ENCODE measurements around the gene CSTPP1. TPM values are rescaled to one million over a fixed set of nuclear protein-coding genes. Genes with fewer than 3 reads are reported as not detected.

Gene CSTPP1
- total and polyA plus RNA-seq, 2 donors (not counting 3 experiments of a cell fraction or from before 2014, with no cell fraction given): 25.9 to 38.2 TPM

- dilution Hi-C loops (cut with MboI; ENCODE audit: extremely low pct_ligation_motif_present, low sequenced_read_pairs) (no loop called here), intact Hi-C loops (cut with micrococcal nuclease) (no loop called here)
- no peak overlapping the region for H3K4me2 ChIP-seq (ENCODE audit: insufficient read depth, low read length)
- no peak overlapping the region for H3K4me3 ChIP-seq (replicated peaks in 1 of 3; ENCODE audit: insufficient read depth in 1 of 3, low read depth in 1 of 3, low read length in 3 of 3)
- H3K4me1 ChIP-seq (ENCODE audit: control insufficient read depth, extremely low read depth, insufficient read depth, low read length): no peaks in the 10 kb centered on the region
- TF ChIP-seq JUN (IDR thresholded peaks at IDR 0.05; ENCODE audit: borderline replicate concordance, insufficient read depth, insufficient read length, low read depth) (no peak), POLR2AphosphoS5 (IDR thresholded peaks at IDR 0.05; ENCODE audit: insufficient read depth, low read depth, low read length) (no peak), CTCF (IDR thresholded peaks at IDR 0.05; ENCODE audit: extremely low read depth in 1 of 2, insufficient read depth in 1 of 2, low read depth in 1 of 2, low read length in 2 of 2) (no peak), POLR2A (IDR thresholded peaks at IDR 0.05; ENCODE audit: low read depth, low read length) (no peak), FOS (IDR thresholded peaks at IDR 0.05; ENCODE audit: borderline replicate concordance, insufficient read depth, low read length) (no peak), GATA2 (IDR thresholded peaks at IDR 0.05; ENCODE audit: insufficient read depth, insufficient read length, low read depth, low read length) (no peak), MYC (IDR thresholded peaks at IDR 0.05; ENCODE audit: low read depth, low read length) (no peak), EZH2 (IDR thresholded peaks at IDR 0.05; ENCODE audit: borderline replicate concordance, low read depth, low read length, severe bottlenecking) (no peak), MAX (IDR thresholded peaks at IDR 0.05; ENCODE audit: insufficient read depth, insufficient read length) (no peak)
- FAIRE-seq: no peak
- H3K27me3 ChIP-seq (ENCODE audit: control insufficient read depth in 2 of 2, insufficient read depth in 2 of 2, low read length in 2 of 2): no peaks in the 10 kb centered on the region
- no peak overlapping the region for H2AFZ ChIP-seq (ENCODE audit: low read depth, low read length)
- no peaks in the 10 kb centered on the region for H3K79me2 ChIP-seq (ENCODE audit: control insufficient read depth, insufficient read depth, low read length)
- POLR2A ChIA-PET: no interaction called here
- H3K9me1 ChIP-seq (replicated peaks; ENCODE audit: control insufficient read depth, extremely low read depth, insufficient read depth, low read length): no peaks in the 10 kb centered on the region
- no peaks in the 10 kb centered on the region for H4K20me1 ChIP-seq (replicated peaks; ENCODE audit: control insufficient read depth, extremely low read depth, insufficient read depth, low read length)
- CTCF ChIA-PET: interaction anchor here (3.1 kb wide), 1 partner anchor 11 kb away, joined by 12 read pairs; no protein-coding TSS in a partner anchor
- H3K27ac ChIP-seq (ENCODE audit: insufficient read depth, low read depth, low read length): no peak overlapping the region
- no peaks in the 10 kb centered on the region for H3K36me3 ChIP-seq (ENCODE audit: control insufficient read depth in 2 of 2, extremely low read depth in 1 of 2, insufficient read depth in 2 of 2, low read length in 2 of 2)
- no peaks in the 10 kb centered on the region for H3K9me3 ChIP-seq (replicated peaks; ENCODE audit: control insufficient read depth, insufficient read depth, low read length)
- no TSS peak for BruUV-seq (replicated peaks)
- no peak overlapping the region for H3K9ac ChIP-seq (replicated peaks; ENCODE audit: extremely low read depth, insufficient read depth, low read length)
- no peak for DNase-seq (ENCODE audit: low read depth, low spot score)
Measured at GRCh38 chr11:46899501-46900025, 37.0 kb upstream of the CSTPP1 start.

Measured in endothelial cell of umbilical vein (primary cell).